HepG2 (cell line): Measurements from ENCODE around the gene TUBG1. TPM values are rescaled to one million over a fixed set of nuclear protein-coding genes. Genes with fewer than 3 reads are reported as not detected.
A peak's percentile ranks its signal among the peaks of the same experiment; 100 is the strongest.

Experiments used
- BRF2 ChIP-seq: sonication (generic); formaldehyde crosslinking; IDR thresholded peaks from 2 replicates; pipeline ENCODE4 v1.8.1; 2022; ENCODE audit warnings: mild to moderate bottlenecking, missing genetic modification reagents
- HNF4G ChIP-seq, 2 experiments: sonication (generic) in 1 of 2; formaldehyde crosslinking in 1 of 2; IDR thresholded peaks; 2 replicates each; pipeline versions ENCODE4 v1.4.0 to v1.6.1; 2011 to 2020; ENCODE audit warnings: borderline replicate concordance in 2 of 2, low read depth in 2 of 2, mild to moderate bottlenecking in 2 of 2, low read length in 1 of 2, missing genetic modification reagents in 1 of 2, moderate library complexity in 1 of 2
- MAX ChIP-seq: IDR thresholded peaks from 2 replicates; pipeline ENCODE4 v1.6.1; 2012; ENCODE audit warnings: inconsistent platforms
- NFIB ChIP-seq: sonication (generic); formaldehyde crosslinking; IDR thresholded peaks from 2 replicates; pipeline ENCODE4 v1.9.0; 2021; ENCODE audit warnings: missing genetic modification reagents, mild to moderate bottlenecking, borderline replicate concordance
- REXO4 ChIP-seq: sonication (generic); formaldehyde crosslinking; IDR thresholded peaks from 2 replicates; pipeline ENCODE4 v1.8.0; 2022; ENCODE audit warnings: missing genetic modification reagents, mild to moderate bottlenecking, borderline replicate concordance
- SMYD3 ChIP-seq: sonication (generic); formaldehyde crosslinking; IDR thresholded peaks from 2 replicates; pipeline ENCODE4 v1.8.1; 2023; ENCODE audit warnings: mild to moderate bottlenecking, missing genetic modification reagents
- ZBTB14 ChIP-seq: sonication (generic); formaldehyde crosslinking; IDR thresholded peaks from 2 replicates; pipeline ENCODE4 v1.4.0; 2020; ENCODE audit warnings: missing genetic modification reagents
- ZNF292 ChIP-seq: sonication (generic); formaldehyde crosslinking; IDR thresholded peaks from 2 replicates; pipeline ENCODE4 v1.8.1; 2022; ENCODE audit warnings: mild to moderate bottlenecking, low read depth, missing genetic modification reagents, borderline replicate concordance
- ZNF460 ChIP-seq: sonication (generic); formaldehyde crosslinking; IDR thresholded peaks from 2 replicates; pipeline ENCODE4 v1.5.1; 2020; ENCODE audit warnings: missing genetic modification reagents, mild to moderate bottlenecking, borderline replicate concordance
- ZNF558 ChIP-seq: sonication (generic); formaldehyde crosslinking; IDR thresholded peaks from 2 replicates; pipeline ENCODE4 v1.9.0; 2022; ENCODE audit warnings: mild to moderate bottlenecking, missing genetic modification reagents, borderline replicate concordance
- ZNF598 ChIP-seq: sonication (generic); formaldehyde crosslinking; IDR thresholded peaks from 2 replicates; pipeline ENCODE4 v1.5.1; 2020; ENCODE audit warnings: mild to moderate bottlenecking, missing genetic modification reagents, borderline replicate concordance
- ZNF614 ChIP-seq: IDR thresholded peaks from 2 replicates; pipeline ENCODE4 v1.6.1; 2018; ENCODE audit warnings: missing biosample characterization, missing genetic modification reagents, inconsistent platforms, borderline replicate concordance
- ZNF629 ChIP-seq: sonication (generic); formaldehyde crosslinking; conservative IDR thresholded peaks from 2 replicates; pipeline ENCODE4 v1.5.0; 2020; ENCODE audit warnings: missing genetic modification reagents
- ZNF720 ChIP-seq: sonication (generic); formaldehyde crosslinking; IDR thresholded peaks from 2 replicates; pipeline ENCODE4 v1.4.0; 2020; ENCODE audit warnings: missing genetic modification reagents
- polyA plus RNA-seq, 8 experiments: library from polyadenylated mRNA; depleted of rRNA in 3 of 8; stranded (reverse) in 7 of 8; unstranded in 1 of 8; fragments of >200 nt; fragmentation: Illumina TruSeq in 4 of 8; extraction: Trizol in 4 of 8; gene quantifications; 2 replicates each; pipeline versions ENCODE4 v1.2.1 to v1.2.3, GENCODE V29; 2011 to 2016; ENCODE audit warnings: low read depth in 4 of 8, missing spikeins in 1 of 8, mixed read lengths in 1 of 8; ENCODE audit not compliant: insufficient read depth in 1 of 8
- total RNA-seq, 5 experiments: library from RNA; depleted of rRNA; stranded (reverse); fragments of >200 nt; fragmentation: Illumina TruSeq; extraction: Trizol; gene quantifications; 2 replicates each; pipeline ENCODE4 v1.2.3, GENCODE V29; 2016; ENCODE audit warnings: low read depth in 1 of 5
- TF ChIP-seq, protein P1 (sequence below): sonication (generic); formaldehyde crosslinking; IDR thresholded peaks from 2 replicates; pipeline ENCODE4 v1.5.0; 2020; ENCODE audit warnings: missing genetic modification reagents
- TF ChIP-seq, protein P2 (sequence below): sonication (generic); formaldehyde crosslinking; IDR thresholded peaks from 2 replicates; pipeline ENCODE4 v1.5.0; 2020; ENCODE audit warnings: missing genetic modification reagents, mild to moderate bottlenecking, borderline replicate concordance
- TF ChIP-seq, protein P3 (sequence below): sonication (generic); formaldehyde crosslinking; IDR thresholded peaks from 2 replicates; pipeline ENCODE4 v1.5.1; 2020; ENCODE audit warnings: mild to moderate bottlenecking, missing genetic modification reagents, borderline replicate concordance

Gene TUBG1
- total and polyA plus RNA-seq, 2 of the 13 experiments (the other 11 are each of a cell fraction or from before 2014, with no cell fraction given): 74.1 to 137 TPM

GRCh38 chr17:42561897-42562387 is 47.5 kb upstream of the TUBG1 start, which contains the start of gene COASY (continued):
- TF ChIP-seq ZNF558 (CRISPR knock-in tag) (no peak), ZBTB14 (CRISPR knock-in tag) (peak; percentile 60; the same call in 1 of the 2 replicates), ZNF598 (CRISPR knock-in tag) (no peak), NFIB (CRISPR knock-in tag) (no peak), REXO4 (CRISPR knock-in tag) (no peak), HNF4G (IDR thresholded peaks at IDR 0.05; ENCODE audit: borderline replicate concordance, low read depth, low read length) (peak; percentile 37; the same call in 1 of the 2 replicates), HNF4G (CRISPR knock-in tag; IDR thresholded peaks at IDR 0.05; ENCODE audit: borderline replicate concordance, low read depth) (no peak; the same call in 1 of the 2 replicates), ZNF460 (no peak), ZNF614 (CRISPR knock-in tag) (peak; percentile 60; the same call in 1 of the 2 replicates), MAX (peak; percentile 60; the same call in 1 of the 2 replicates), ZNF720 (CRISPR knock-in tag) (no peak), BRF2 (CRISPR knock-in tag) (no peak), ZNF292 (CRISPR knock-in tag) (no peak), SMYD3 (CRISPR knock-in tag) (peak; percentile 81; the same call in 1 of the 2 replicates), ZNF629 (CRISPR knock-in tag) (peak; percentile 66)
- TF ChIP-seq, protein P1, sequence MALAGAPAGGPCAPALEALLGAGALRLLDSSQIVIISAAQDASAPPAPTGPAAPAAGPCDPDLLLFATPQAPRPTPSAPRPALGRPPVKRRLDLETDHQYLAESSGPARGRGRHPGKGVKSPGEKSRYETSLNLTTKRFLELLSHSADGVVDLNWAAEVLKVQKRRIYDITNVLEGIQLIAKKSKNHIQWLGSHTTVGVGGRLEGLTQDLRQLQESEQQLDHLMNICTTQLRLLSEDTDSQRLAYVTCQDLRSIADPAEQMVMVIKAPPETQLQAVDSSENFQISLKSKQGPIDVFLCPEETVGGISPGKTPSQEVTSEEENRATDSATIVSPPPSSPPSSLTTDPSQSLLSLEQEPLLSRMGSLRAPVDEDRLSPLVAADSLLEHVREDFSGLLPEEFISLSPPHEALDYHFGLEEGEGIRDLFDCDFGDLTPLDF: no peak
- TF ChIP-seq, protein P2, sequence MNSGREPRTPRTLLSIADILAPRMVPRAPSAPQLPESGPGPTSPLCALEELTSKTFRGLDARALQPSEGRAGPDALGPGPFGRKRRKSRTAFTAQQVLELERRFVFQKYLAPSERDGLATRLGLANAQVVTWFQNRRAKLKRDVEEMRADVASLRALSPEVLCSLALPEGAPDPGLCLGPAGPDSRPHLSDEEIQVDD (CRISPR knock-in tag): no peak
- TF ChIP-seq, protein P3, sequence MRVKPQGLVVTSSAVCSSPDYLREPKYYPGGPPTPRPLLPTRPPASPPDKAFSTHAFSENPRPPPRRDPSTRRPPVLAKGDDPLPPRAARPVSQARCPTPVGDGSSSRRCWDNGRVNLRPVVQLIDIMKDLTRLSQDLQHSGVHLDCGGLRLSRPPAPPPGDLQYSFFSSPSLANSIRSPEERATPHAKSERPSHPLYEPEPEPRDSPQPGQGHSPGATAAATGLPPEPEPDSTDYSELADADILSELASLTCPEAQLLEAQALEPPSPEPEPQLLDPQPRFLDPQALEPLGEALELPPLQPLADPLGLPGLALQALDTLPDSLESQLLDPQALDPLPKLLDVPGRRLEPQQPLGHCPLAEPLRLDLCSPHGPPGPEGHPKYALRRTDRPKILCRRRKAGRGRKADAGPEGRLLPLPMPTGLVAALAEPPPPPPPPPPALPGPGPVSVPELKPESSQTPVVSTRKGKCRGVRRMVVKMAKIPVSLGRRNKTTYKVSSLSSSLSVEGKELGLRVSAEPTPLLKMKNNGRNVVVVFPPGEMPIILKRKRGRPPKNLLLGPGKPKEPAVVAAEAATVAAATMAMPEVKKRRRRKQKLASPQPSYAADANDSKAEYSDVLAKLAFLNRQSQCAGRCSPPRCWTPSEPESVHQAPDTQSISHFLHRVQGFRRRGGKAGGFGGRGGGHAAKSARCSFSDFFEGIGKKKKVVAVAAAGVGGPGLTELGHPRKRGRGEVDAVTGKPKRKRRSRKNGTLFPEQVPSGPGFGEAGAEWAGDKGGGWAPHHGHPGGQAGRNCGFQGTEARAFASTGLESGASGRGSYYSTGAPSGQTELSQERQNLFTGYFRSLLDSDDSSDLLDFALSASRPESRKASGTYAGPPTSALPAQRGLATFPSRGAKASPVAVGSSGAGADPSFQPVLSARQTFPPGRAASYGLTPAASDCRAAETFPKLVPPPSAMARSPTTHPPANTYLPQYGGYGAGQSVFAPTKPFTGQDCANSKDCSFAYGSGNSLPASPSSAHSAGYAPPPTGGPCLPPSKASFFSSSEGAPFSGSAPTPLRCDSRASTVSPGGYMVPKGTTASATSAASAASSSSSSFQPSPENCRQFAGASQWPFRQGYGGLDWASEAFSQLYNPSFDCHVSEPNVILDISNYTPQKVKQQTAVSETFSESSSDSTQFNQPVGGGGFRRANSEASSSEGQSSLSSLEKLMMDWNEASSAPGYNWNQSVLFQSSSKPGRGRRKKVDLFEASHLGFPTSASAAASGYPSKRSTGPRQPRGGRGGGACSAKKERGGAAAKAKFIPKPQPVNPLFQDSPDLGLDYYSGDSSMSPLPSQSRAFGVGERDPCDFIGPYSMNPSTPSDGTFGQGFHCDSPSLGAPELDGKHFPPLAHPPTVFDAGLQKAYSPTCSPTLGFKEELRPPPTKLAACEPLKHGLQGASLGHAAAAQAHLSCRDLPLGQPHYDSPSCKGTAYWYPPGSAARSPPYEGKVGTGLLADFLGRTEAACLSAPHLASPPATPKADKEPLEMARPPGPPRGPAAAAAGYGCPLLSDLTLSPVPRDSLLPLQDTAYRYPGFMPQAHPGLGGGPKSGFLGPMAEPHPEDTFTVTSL: peak; percentile 11; the same call in 1 of the 2 replicates
